Sciatic nerve (tissue), 2 donors: ENCODE data around the gene ZBTB7B. TPM values are rescaled to one million over a fixed set of nuclear protein-coding genes. Genes with fewer than 3 reads are reported as not detected.

Experiments used
- ATAC-seq: fragments of 200-7000 bp; cut with Tn5 transposase; one replicate; pipeline ENCODE4 v1.9.1; 2020; ENCODE audit warnings: mild to moderate bottlenecking, moderate library complexity
- DNase-seq: peaks from one replicate; pipeline ENCODE4 v3.0.0-alpha.2; 2020; ENCODE audit warnings: low spot score
- intact Hi-C: fragments of 100-400 bp; cut with DNase I; formaldehyde crosslinking; loops from one replicate; pipeline ENCODE4 v1.14.2; 2022
- total RNA-seq: library from RNA; stranded (reverse); fragmentation: NEBNext Ultra II Directional; extraction: Animal tissue kit (Norgen Biotek cat#: 25700); gene quantifications from one replicate; pipeline ENCODE4 v1.2.1, GENCODE V29; 2021
- donor health status: DM: no; HTN: no; CAD: no.
- donor health status: DM: no; HTN: no; CAD: no.

ZBTB7B gene
- total RNA-seq, 1 donor from 2014 or later, result 45.3 TPM

DNA sequence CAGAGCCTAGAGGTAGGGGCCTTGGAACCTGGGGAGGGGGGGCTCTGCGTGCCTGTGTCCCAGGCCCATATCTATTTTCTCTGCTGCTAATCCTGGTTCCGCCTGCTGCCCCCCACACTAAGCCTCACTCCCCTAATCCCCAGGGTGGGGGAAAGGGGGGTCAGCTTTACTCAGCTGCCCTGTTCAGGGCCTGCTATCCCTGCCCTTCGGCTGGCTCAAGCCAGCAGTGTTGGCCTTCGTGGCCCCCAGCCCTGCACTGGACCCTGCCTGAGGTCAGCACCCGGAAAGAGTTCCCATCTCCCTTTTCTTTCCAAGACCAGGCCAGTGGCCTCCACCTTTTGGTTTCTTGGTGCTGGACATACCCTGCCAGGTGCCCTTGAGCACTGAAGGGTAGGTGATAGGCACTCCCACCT, 8.4 kb downstream of the ZBTB7B start:
- no peak for DNase-seq
- no peak for ATAC-seq
- intact Hi-C loops, result no loop called here

GRCh38 chr1:155011437-155012025, 8.9 kb downstream of the ZBTB7B start:
- DNase-seq, result no peak
- no peak for ATAC-seq
- intact Hi-C loops, result no loop called here

GRCh38 chr1:155012026-155012546, 9.5 kb downstream of the ZBTB7B start:
- DNase-seq, result peak; percentile 88
- intact Hi-C loops, result no loop called here
- ATAC-seq, result peak; percentile 78

- ATAC-seq, result no peak
- no peak for DNase-seq
- intact Hi-C loops, result no loop called here
These were observed 10.4 kb downstream of the ZBTB7B start for GRCh38 chr1:155012776-155013602.

DNA sequence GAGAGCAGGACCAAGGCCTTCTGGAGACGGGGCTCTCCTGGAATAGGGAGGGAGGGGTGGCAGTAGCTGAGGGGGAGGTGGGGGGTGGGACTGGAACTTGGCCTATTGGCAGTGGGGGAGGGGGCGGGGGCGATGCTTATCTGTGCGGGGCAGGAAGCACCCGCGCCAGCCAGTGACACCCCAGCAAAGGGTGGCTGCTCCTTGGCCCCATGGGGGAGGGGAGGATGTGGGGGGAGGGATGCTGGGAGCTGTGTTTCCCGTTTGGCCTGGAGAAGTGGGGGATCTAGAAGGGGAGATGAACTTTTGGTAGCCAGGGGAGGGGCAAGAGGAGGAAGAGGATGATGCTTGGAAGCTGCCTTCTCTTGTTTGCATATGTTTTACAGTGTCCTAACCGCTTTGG, 11.0 kb downstream of the ZBTB7B start:
- intact Hi-C loops, result no loop called here
- ATAC-seq (no peak), DNase-seq (no peak)

DNA sequence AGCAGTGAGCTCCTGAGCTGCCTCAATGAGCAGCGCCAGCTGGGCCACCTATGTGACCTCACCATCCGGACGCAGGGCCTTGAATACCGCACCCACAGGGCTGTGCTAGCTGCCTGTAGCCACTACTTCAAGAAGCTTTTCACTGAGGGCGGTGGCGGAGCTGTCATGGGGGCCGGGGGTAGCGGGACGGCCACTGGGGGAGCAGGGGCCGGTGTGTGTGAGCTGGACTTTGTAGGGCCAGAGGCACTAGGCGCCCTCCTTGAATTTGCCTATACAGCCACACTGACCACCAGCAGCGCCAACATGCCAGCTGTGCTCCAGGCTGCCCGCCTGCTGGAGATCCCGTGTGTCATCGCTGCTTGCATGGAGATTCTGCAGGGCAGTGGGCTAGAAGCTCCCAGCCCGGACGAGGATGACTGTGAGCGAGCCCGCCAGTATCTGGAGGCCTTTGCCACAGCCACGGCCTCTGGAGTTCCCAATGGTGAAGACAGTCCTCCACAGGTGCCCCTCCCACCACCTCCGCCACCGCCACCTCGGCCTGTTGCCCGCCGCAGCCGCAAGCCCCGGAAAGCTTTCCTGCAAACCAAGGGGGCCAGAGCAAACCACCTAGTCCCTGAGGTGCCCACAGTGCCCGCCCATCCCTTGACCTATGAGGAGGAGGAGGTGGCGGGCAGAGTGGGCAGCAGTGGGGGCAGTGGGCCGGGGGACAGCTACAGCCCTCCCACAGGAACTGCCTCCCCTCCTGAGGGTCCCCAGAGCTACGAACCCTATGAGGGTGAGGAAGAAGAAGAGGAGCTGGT, 12.3 kb downstream of the ZBTB7B start:
- no peak for ATAC-seq
- intact Hi-C loops, result no loop called here
- DNase-seq, result no peak

- ATAC-seq (no peak), DNase-seq (no peak)
- intact Hi-C loops, result no loop called here
These were observed 13.1 kb downstream of the ZBTB7B start for GRCh38 chr1:155015527-155016230.

GRCh38 chr1:155016231-155016831, 13.7 kb downstream of the ZBTB7B start:
- ATAC-seq, result no peak
- intact Hi-C loops, result no loop called here
- DNase-seq, result no peak

- ATAC-seq (peak; percentile 95), DNase-seq (peak; percentile 92)
- intact Hi-C loops, result no loop called here
These were observed 14.7 kb downstream of the ZBTB7B start for GRCh38 chr1:155017041-155017945.

GRCh38 chr1:155017946-155018316, 15.3 kb downstream of the ZBTB7B start:
- DNase-seq (no peak), ATAC-seq (peak; percentile 1)
- intact Hi-C loops, result no loop called here

DNA sequence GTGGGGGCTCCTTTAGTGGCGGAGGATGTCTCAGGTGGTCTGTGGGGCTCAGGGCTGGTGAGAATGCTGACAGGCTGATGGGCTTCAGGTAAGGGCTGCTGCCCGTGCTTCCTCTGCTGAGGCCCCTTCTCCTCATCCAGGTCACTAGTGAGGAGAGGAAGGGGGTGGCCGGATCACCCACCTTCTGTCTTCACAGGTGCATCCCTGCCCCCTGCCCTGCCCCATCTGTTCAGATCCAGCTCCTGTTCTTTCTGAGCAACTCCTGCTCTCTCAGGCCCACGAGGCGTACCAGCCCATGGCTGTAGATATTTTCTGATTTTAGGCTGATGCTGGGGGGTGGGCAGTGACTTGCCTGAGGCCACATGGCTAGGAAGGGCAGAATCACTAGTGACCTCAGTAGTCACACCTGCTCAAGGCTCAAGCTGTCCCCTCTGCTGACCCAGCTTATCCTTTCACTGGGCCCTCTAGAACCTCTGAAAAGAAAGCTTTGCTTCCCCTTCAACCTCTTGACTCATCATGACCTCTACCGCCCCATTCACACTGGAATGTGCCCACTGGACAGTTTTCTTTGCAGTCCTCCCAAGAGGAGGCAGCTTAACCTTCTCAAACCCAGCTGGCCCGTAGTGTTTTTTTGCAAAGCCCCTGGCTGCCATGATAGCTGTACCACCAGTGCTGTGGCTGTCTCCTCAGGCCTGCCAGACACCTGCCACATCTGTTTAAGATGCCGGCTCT, 16.2 kb downstream of the ZBTB7B start:
- no peak for DNase-seq
- no peak for ATAC-seq
- intact Hi-C loops, result no loop called here

GRCh38 chr1:155019377-155020245, 17.0 kb downstream of the ZBTB7B start:
- intact Hi-C loops, result no loop called here
- no peak for ATAC-seq
- DNase-seq, result no peak

- DNase-seq (no peak), ATAC-seq (no peak)
- intact Hi-C loops, result no loop called here
These were observed 19.7 kb downstream of the ZBTB7B start for GRCh38 chr1:155022136-155022926.

DNA sequence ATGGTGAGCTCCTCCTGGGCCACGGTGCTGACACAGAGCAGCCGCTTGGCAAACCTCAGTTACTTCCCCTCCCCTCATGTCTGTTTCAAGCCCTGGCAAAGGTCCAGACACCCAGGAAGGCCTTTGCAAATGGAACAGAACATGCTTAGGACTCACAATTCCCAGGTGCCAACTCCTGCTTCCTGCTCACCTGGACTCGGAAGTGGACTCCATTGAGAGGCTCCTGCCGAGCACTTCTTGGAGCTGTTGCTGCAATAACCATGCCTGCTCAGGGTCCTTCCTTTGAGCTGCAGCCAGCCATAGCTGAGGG, 20.3 kb downstream of the ZBTB7B start:
- ATAC-seq (no peak), DNase-seq (no peak)
- intact Hi-C loops, result no loop called here

DNA sequence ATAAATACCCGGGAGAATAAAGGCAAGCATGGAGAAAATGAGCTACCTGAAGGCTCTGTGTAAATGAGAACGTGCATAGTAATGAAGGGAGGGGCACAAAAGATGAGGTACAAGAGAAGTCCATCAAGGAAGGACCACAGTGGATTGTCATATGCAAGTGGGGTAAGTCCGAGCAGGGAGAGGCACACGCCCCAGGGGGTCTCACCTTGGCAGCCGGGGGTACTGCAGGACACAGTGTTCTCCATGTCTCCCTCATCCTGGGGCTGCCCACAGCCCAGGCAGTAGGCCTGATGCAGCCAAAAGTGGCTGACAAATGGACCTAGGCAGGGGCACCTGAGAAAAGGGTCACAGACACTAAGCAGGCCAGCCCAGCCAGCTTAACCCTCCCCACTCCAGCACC, 21.0 kb downstream of the ZBTB7B start:
- DNase-seq (no peak), ATAC-seq (no peak)
- intact Hi-C loops, result no loop called here

GRCh38 chr1:155024315-155024714, 21.7 kb downstream of the ZBTB7B start:
- intact Hi-C loops, result no loop called here
- no peak for DNase-seq
- ATAC-seq, result no peak
